A673 (cell line): ENCODE measurements around the gene TPK1.

Experiments
- EZH2 ChIP-seq: fragments of 200-600 bp; sonication (generic); IDR thresholded peaks from 2 replicates; pipeline ENCODE4 v1.6.1; 2017; ENCODE audit warnings: borderline replicate concordance, low read depth, mild to moderate bottlenecking, mixed read lengths, antibody characterized with exemption, low read length; ENCODE audit not compliant: poor library complexity, severe bottlenecking
- TF ChIP-seq, protein P1 (sequence below): fragments of 300-800, 200-600 bp; sonication (generic); conservative IDR thresholded peaks from 2 replicates; pipeline ENCODE4 v1.5.1; 2017; ENCODE audit warnings: low read depth, mild to moderate bottlenecking, antibody characterized with exemption, low read length, moderate library complexity, mixed read lengths

GRCh38 chr7:144676492-144676891 lies 159.4 kb downstream of the TPK1 start:
- TF ChIP-seq, protein P1, sequence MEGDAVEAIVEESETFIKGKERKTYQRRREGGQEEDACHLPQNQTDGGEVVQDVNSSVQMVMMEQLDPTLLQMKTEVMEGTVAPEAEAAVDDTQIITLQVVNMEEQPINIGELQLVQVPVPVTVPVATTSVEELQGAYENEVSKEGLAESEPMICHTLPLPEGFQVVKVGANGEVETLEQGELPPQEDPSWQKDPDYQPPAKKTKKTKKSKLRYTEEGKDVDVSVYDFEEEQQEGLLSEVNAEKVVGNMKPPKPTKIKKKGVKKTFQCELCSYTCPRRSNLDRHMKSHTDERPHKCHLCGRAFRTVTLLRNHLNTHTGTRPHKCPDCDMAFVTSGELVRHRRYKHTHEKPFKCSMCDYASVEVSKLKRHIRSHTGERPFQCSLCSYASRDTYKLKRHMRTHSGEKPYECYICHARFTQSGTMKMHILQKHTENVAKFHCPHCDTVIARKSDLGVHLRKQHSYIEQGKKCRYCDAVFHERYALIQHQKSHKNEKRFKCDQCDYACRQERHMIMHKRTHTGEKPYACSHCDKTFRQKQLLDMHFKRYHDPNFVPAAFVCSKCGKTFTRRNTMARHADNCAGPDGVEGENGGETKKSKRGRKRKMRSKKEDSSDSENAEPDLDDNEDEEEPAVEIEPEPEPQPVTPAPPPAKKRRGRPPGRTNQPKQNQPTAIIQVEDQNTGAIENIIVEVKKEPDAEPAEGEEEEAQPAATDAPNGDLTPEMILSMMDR: no peak
- no peak for TF ChIP-seq EZH2
